ENCODE results near the gene C2CD4D.

C2CD4D gene

DNA sequence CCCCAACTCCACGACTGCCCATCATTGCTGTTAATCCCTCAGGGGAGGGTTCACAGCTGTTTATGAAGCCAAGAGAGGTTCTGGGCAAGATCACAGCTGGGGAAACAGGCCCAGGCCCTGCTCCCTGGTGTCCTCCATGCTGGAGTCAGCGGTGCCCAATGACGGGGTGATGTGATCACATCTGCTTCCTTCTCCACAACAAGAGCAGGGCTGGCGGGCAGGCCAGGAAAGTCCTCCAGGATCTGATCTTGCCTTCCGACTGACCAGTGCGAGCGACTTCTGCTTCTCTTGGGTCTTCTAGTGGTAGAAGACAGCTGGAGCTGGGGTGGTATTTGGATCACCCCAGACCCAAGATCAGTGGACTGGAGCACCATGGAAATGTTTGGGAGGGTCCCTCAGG, 33.5 kb downstream of the C2CD4D start:
- peaks cover 10% of the 10 kb centered on the region for H3K36me3 ChIP-seq (ENCODE audit: insufficient read depth, low read length)
- H2AFZ ChIP-seq (ENCODE audit: low read depth, low read length), result no peak overlapping the region
- no peak overlapping the region for H3K4me2 ChIP-seq (ENCODE audit: insufficient read depth, low read length)
- DNase-seq (no peak), ATAC-seq (ENCODE audit: insufficient read depth, low read depth) (no peak)
- H3K4me3 ChIP-seq (ENCODE audit: low read depth in 1 of 2, low read length in 2 of 2), result no peak overlapping the region
- no peaks in the 10 kb centered on the region for H4K20me1 ChIP-seq (ENCODE audit: insufficient read depth, low read length)
- H3K4me1 ChIP-seq (ENCODE audit: insufficient read depth, low read length), result no peaks in the 10 kb centered on the region
- no peaks in the 10 kb centered on the region for H3K27me3 ChIP-seq (ENCODE audit: insufficient read depth, low read length, poor library complexity)
- H3K79me2 ChIP-seq (ENCODE audit: insufficient read depth, low read length), result no peaks in the 10 kb centered on the region
- TF ChIP-seq, protein P1, sequence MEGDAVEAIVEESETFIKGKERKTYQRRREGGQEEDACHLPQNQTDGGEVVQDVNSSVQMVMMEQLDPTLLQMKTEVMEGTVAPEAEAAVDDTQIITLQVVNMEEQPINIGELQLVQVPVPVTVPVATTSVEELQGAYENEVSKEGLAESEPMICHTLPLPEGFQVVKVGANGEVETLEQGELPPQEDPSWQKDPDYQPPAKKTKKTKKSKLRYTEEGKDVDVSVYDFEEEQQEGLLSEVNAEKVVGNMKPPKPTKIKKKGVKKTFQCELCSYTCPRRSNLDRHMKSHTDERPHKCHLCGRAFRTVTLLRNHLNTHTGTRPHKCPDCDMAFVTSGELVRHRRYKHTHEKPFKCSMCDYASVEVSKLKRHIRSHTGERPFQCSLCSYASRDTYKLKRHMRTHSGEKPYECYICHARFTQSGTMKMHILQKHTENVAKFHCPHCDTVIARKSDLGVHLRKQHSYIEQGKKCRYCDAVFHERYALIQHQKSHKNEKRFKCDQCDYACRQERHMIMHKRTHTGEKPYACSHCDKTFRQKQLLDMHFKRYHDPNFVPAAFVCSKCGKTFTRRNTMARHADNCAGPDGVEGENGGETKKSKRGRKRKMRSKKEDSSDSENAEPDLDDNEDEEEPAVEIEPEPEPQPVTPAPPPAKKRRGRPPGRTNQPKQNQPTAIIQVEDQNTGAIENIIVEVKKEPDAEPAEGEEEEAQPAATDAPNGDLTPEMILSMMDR (IDR thresholded peaks at IDR 0.05; ENCODE audit: borderline replicate concordance, extremely low read depth, low read length, poor library complexity, severe bottlenecking), result no peak
- H3K27ac ChIP-seq (ENCODE audit: low read length), result no peak overlapping the region
- H3K9me3 ChIP-seq (ENCODE audit: insufficient read depth, low read length, severe bottlenecking), result no peaks in the 10 kb centered on the region
- H3K9ac ChIP-seq (ENCODE audit: low read depth, low read length), result no peak overlapping the region

DNA sequence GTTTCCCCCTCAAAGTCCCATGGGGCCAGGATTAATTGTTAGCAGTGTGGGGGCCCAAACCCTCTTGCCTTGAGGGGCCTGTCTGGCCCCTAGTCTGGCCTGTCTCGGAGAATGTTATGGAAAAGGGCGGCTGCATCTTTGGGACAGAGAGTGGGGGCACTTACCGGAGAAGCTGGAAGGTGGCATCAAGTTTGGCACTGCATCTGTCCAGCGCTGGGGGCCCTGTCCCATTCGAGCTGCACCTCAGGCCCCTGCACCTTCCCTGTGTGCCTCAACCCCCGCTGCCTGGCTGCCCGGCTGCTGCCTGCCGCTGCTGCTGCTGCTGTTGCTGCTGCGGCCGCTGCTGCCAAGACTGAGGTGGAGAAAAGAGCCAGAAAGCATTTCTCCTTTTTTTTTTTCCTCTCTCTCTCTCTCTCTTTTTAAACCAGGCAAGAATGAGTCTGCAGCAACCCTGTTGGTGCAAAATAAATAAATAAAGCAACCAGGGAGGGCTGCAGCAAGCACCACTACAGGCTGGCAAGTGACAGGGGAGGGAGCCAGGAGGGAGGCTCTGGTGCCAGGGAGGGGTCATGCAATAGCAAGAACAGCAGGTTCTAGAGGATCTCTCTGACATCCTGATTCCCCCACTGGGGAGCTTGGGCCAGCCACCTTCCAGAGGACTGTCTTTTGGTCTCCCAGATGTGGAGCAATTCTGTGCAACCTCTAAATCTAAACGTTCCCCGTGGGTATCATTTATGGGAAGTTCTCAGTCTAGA, 34.4 kb downstream of the C2CD4D start, which contains the start of gene LINGO4:
LINGO4 (minus strand) TSS at position 354 of the 755 bp plus-strand sequence. CDS start 2,715 bp downstream, outside the sequence.
- H4K20me1 ChIP-seq (ENCODE audit: insufficient read depth, low read length), result no peaks in the 10 kb centered on the region
- TF ChIP-seq, protein P1 (IDR thresholded peaks at IDR 0.05; ENCODE audit: borderline replicate concordance, extremely low read depth, low read length, poor library complexity, severe bottlenecking), result no peak
- no peak for TF ChIP-seq EZH2 (IDR thresholded peaks at IDR 0.05; ENCODE audit: borderline replicate concordance, low read depth, low read length, severe bottlenecking)

DNA sequence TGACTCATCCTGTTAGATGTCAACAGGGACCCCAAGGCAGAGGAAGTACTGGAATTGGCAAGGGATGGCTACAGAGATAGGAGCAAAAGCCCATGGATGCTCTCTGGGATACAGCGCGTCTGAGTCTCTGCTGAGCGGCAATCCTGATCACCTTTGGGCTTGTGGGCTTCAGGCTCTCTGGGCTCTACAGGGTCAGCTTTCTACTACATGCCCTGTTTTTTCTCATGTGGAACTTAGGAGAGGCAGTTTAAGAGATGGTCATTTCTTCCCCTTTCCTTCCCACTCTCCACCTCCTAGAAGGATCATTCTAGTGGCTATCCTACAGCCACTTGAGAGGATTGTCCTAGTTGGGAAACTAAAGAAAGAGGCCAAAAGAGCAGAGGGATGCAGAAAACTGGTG, 35.7 kb downstream of the C2CD4D start:
- no peak overlapping the region for H3K9ac ChIP-seq (ENCODE audit: low read depth, low read length)
- H3K27me3 ChIP-seq (ENCODE audit: insufficient read depth, low read length, poor library complexity), result no peaks in the 10 kb centered on the region

More for the DNA sequence above, 34.4 kb downstream of the C2CD4D start, which contains the start of gene LINGO4:
- H3K27ac ChIP-seq (ENCODE audit: low read length), result no peak within 1 kb of the TSS
- no peak within 1 kb of the TSS for H3K4me3 ChIP-seq (ENCODE audit: low read depth in 1 of 2, low read length in 2 of 2)
- H3K9me3 ChIP-seq (ENCODE audit: insufficient read depth, low read length, severe bottlenecking), result no peaks in the 10 kb centered on the region
- H3K9ac ChIP-seq (ENCODE audit: low read depth, low read length), result no peak within 1 kb of the TSS
- ATAC-seq (ENCODE audit: insufficient read depth, low read depth), result peak; percentile 31; the same call in 1 of the 3 replicates
- H3K4me1 ChIP-seq (ENCODE audit: insufficient read depth, low read length), result no peaks in the 10 kb centered on the region
- H3K4me2 ChIP-seq (ENCODE audit: insufficient read depth, low read length), result no peak within 1 kb of the TSS
- no peaks in the 10 kb centered on the region for H3K79me2 ChIP-seq (ENCODE audit: insufficient read depth, low read length)
- DNase-seq, result no peak
- peaks cover 7% of the 10 kb centered on the region for H3K36me3 ChIP-seq (ENCODE audit: insufficient read depth, low read length)
- H3K27me3 ChIP-seq (ENCODE audit: insufficient read depth, low read length, poor library complexity), result no peaks in the 10 kb centered on the region
- H2AFZ ChIP-seq (ENCODE audit: low read depth, low read length), result no peak within 1 kb of the TSS

More for the DNA sequence above, 35.7 kb downstream of the C2CD4D start:
- Histone ChIP-seq H3K9me3 (ENCODE audit: insufficient read depth, low read length, severe bottlenecking) (no peaks in the 10 kb centered on the region), H3K79me2 (ENCODE audit: insufficient read depth, low read length) (no peaks in the 10 kb centered on the region), H3K4me2 (ENCODE audit: insufficient read depth, low read length) (no peak overlapping the region), H2AFZ (ENCODE audit: low read depth, low read length) (no peak overlapping the region), H4K20me1 (ENCODE audit: insufficient read depth, low read length) (no peaks in the 10 kb centered on the region), H3K4me1 (ENCODE audit: insufficient read depth, low read length) (no peaks in the 10 kb centered on the region), H3K36me3 (ENCODE audit: insufficient read depth, low read length) (peaks cover 7% of the 10 kb centered on the region), H3K27ac (ENCODE audit: low read length) (no peak overlapping the region), H3K4me3 (ENCODE audit: low read depth in 1 of 2, low read length in 2 of 2) (no peak overlapping the region)
- TF ChIP-seq, protein P1 (IDR thresholded peaks at IDR 0.05; ENCODE audit: borderline replicate concordance, extremely low read depth, low read length, poor library complexity, severe bottlenecking), result no peak
- no peak for TF ChIP-seq EZH2 (IDR thresholded peaks at IDR 0.05; ENCODE audit: borderline replicate concordance, low read depth, low read length, severe bottlenecking)
- no peak for DNase-seq
- no peak for ATAC-seq (ENCODE audit: insufficient read depth, low read depth)

Data from DND-41 (cell line).